SH-SY5Y (cell line): ENCODE measurements around the gene ANKRD63.

Experiments
- GATA2 ChIP-seq: IDR thresholded peaks from 2 replicates; pipeline ENCODE4 v1.6.1; 2011; ENCODE audit warnings: mild to moderate bottlenecking, low read depth, low read length
- GATA3 ChIP-seq: IDR thresholded peaks from 2 replicates; pipeline ENCODE4 v1.6.1; 2011; ENCODE audit warnings: low read depth, mild to moderate bottlenecking, low read length, moderate library complexity

ANKRD63 gene, protein sequence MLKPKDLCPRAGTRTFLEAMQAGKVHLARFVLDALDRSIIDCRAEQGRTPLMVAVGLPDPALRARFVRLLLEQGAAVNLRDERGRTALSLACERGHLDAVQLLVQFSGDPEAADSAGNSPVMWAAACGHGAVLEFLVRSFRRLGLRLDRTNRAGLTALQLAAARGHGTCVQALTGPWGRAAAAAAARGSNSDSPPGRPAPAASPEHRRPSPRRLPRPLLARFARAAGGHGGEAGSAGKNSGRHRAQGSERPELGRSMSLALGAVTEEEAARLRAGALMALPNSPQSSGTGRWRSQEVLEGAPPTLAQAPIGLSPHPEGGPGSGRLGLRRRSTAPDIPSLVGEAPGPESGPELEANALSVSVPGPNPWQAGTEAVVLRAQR

DNA sequence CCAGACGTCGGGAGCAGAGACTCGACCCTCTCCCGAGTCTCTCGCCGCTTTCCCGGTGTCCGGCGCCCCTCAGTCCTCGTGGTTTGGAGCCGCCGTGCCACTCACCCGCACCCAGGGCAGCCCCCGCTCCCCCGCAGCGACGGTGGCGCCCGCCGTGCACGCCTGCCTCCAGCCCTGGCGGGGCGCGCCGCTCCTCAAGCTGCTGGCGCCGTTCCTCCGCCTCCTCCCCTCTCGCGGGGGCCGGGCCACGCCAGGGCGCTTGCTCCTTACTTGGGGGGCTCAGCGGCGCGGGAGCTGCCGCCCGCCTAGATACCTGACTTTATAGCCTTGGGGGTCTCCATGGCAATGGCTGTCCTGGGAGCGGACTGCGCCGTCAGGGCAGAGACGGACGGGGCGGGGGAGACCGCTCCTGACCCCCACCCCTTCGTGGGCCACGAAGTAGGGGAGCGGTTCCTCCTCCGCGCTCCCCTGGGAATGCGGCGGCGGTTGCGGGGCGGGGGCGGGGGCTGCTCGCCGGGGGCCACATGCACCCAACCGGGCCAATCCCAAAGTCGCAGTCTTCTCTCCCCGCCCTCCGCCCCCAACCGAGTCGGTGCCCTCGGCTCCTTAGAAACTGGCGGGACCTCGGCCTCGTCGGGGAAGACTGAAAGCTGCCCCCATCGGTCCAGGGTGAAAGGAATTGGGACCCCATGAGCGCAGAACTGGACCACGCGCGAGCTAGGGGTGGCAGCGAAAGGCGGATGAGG lies at the start of gene ANKRD63:
TSS of gene ANKRD63 (minus strand) at position 196 of the 746 bp plus-strand sequence. CDS start 478 bp downstream, outside the sequence.
- no peak for TF ChIP-seq GATA2

DNA sequence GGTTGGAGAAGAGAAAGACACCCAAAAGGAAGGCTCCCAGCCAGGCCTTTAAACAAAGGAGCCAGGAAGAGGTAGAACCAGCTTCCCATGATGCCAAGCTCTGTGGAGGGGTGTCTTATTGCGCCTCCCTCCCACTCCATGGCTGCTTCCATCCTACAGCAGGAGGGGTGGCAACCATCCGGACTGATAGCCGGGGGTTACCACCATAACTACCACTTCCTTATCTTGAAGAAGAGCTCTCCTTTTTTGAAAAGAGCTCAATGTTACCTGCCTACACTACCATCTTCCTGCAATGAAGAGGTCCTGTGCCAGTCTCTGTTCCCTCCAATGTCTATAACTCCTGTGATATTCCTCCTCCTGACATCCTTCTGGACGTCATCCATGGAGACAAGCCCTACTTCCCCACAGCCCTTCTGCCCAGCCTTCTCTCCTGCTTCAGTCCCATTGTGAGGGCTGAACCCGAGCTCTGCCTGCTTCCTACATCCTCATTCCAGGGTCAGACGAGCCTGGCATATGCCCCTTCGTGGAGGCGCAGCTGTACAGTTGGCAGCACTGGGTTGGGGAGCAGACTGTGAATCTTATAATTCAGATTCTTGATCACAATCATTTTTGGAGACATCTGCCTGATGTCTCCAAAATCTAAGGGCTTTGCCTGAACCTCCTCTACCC lies 49.4 kb upstream of the ANKRD63 start:
- TF ChIP-seq GATA2 (no peak), GATA3 (no peak)

DNA sequence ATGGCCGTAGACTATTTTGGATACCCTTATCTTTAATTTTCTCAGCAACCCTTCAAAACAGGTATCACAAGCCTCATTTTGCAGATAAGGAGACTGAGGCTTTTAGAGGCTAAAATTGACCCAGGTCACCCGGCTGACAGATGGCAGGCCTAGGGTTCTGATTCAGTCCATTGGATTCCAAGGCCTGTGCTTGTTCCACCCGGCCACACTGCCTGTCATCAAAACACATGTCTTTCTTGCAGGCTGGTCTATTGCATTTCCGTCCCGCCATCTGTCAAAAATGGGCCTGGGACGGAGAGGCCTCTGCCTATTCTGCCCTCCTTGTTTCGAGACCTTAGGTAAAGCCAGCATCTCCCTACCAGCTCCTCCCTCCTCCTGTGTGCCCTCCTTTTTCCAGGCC lies 48.8 kb upstream of the ANKRD63 start:
- TF ChIP-seq GATA2 (no peak), GATA3 (no peak)

DNA sequence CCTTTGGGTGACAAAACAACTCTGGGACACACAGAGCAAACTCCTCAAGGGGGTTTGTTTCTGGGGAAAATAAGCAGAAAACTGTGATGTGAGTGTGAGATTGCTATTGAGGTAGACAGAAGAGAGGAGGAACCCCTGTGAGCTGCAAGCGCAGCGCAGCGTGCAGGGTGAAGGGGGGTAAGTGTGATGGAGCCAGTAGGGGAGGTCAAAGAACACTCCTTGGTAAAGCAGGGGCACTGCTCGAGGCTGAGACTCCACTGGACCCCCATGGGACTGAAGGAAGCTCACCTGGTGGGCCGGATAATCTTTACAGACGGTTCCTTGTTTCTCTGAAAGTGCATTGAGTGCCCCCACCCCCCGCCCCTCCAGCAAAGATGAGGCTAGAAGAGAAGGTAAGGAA lies 48.2 kb upstream of the ANKRD63 start:
- no peak for TF ChIP-seq GATA2
- no peak for TF ChIP-seq GATA3

DNA sequence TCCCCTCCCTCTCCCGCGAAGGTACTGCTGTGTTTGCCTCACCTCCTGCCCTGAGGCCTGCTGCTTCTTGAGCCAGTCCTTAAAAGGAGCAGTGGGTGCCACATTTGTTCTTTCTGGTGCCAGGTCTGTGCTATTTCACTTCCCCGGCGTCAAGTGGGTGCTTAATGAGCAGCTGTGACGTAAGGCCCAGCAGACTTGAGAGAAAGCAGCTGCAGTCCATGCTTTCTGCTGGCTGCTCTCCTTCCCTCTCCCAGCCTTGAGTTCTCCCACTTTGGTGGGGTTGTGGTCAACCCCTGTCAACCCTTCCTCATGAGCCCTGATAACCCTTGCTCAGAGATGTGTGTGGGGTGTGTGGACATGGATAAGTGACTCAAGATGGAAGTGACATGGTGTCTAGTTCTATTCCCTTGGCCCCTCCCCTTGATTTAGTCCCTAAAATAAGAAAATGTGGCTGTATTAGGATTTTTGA lies 47.5 kb upstream of the ANKRD63 start:
- TF ChIP-seq GATA3 (no peak), GATA2 (no peak)

DNA sequence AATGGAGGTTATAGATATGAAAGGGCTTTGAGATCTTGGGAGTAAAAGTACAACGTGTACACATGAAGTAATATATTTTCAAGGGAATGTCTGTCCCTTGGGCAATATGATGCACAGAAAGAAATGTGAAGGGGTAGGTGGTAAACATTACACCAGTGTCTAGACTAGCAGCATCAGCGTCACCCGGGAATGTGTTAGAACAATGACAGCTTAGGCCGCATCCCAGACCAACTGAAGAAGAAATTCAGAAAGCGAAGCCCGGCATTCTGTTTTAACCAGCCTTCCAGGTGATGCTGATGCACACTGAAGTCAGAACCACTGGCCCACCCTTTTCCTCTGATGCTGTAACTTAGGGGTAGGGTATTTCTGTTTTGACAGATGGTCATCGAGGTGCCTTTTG lies 46.9 kb upstream of the ANKRD63 start:
- TF ChIP-seq GATA3 (no peak), GATA2 (no peak)

DNA sequence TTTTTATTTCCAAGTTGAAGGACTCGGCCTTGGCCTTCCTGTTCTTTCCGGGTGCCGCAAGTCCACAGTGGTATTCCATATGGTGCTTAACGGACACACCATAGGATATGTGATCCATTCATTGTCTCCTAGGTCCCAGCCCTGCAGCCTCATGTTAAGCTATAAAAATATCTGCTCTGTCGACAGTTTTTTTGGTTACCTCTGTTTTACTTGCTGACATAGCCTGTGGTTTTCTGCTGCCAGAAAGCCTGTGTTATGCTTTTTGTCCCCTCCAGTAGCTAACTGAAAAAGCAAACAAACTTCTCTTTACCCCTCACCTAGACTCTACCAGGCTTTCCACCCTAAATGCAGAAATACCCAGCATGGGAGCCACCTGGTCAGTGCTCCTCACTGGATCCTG lies 45.9 kb upstream of the ANKRD63 start:
- TF ChIP-seq GATA2 (no peak), GATA3 (no peak)

DNA sequence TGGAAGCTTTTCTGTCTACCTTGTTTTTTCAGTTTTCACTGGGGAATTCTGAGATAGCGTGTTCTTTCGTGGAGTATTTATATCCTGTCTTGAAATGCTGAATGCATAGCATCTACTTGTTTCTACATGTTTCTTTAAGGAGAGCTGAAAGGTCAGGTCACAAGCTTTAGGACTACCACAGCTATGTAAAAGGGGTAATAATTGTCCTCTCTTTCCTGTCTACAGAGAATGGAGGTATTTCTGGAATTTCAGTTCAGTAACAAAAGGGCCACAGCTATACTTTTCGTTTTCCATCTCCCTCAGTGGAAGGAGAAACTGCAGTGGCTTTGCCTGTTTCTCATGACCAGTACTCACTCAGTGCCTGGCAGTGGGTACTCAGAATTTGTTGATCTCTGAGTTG lies 45.3 kb upstream of the ANKRD63 start:
- TF ChIP-seq GATA2, result no peak
- TF ChIP-seq GATA3, result no peak

DNA sequence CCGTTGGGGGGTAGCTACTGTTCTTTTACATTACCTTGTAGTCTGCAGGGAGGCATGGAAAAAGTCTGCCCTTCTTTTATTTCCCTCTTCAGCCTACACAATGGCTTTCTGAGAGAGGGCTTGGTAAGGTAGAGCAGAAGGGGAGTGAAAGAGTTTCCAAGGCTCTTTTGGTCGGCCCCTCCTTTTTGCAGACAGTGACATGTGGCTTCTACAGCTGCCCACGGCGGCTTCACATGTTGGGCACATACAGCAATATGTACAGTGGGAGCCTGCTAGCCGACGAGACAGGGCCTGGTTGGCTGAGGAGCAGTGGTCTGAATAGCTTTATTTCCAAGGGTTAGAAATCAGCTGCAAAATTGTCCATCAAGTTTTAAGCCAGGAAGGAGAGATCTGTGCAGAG lies 44.6 kb upstream of the ANKRD63 start:
- no peak for TF ChIP-seq GATA3
- no peak for TF ChIP-seq GATA2

DNA sequence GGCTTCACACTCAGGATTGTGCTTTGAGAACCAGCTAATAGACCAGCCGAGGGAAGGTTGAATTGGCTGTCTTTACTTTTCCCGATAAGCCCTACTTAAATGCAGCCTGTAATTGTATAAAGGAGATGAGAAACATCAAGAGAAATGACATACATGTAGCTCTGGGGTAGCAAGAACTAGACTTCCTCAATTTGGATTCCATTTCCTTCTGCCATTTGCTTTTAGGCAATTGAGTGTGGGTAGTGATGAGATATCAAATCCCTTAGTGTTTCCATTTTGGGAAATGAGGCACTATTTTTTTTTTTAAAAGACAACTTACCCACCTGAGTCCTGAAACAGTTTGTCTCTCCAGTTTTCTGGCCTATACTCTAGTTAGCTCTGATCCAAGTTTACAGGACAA lies 42.8 kb upstream of the ANKRD63 start:
- TF ChIP-seq GATA3 (no peak), GATA2 (no peak)

DNA sequence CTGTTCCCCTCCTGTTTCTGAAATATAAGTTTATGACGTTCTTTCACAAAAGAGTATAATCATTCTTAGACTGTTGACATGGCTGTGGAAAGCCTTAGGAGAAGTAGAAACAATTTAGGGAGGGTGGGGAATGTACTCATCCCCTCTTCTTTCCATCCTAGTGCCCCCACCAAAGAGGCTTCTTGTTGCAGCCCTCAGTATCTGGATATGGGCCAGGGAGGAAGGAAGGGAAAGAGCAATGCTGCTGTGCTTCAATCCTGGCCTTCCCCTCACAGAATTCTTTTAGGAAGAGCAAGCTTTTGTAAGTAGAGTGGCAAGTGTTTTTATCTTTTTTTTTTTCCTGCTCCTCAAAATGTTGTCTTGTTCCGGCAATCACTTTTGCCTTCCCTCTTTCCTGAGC lies 42.3 kb upstream of the ANKRD63 start:
- TF ChIP-seq GATA2, result no peak
- no peak for TF ChIP-seq GATA3

DNA sequence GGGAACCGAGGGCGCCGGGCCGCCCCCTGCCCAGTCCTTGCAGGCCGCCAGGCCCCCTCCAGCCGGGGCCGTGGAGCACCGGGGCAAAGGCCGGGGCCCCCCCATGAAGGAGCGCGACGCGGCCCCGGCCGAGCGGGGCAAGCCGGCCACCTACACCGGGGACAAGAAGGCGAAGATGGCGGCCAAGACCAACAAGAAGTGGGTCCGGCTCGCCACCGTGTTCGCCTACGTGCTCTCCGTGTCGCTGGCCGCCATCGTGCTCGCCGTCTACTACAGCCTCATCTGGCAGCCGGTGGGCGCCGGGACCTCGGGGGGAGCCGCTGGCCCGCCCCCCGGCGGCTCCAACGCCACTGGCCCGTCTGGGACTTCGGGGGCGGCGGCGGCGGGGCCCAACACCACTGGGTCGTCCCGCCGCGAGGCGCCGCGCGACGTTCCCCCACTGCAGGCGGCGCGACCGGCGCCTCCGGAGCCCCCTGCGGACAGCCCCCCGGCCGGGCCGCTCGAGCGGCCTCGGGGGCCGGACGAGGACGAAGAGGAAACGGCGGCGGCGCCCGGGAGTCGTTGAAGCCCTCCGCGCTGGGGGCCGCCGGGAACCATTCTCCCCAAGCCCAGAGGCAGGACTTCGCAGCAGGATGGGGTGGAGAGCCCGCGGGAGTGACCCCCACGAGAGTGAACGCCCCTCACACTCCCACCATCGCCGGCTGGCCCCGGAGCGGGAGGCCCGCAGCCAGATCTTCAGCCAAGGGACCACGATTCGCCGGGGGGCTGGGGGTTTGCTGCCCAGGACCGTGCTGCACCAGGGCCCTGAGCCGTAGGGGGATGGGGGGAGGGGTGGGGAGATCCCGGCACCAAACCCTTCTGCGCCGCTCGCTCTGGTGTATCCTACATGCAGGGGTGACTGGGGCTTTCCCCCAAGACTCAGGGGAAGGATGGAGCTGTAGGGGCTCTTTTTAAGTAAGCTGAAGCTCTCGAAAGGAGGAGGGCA lies 41.4 kb upstream of the ANKRD63 start:
- TF ChIP-seq GATA2 (no peak), GATA3 (no peak)

DNA sequence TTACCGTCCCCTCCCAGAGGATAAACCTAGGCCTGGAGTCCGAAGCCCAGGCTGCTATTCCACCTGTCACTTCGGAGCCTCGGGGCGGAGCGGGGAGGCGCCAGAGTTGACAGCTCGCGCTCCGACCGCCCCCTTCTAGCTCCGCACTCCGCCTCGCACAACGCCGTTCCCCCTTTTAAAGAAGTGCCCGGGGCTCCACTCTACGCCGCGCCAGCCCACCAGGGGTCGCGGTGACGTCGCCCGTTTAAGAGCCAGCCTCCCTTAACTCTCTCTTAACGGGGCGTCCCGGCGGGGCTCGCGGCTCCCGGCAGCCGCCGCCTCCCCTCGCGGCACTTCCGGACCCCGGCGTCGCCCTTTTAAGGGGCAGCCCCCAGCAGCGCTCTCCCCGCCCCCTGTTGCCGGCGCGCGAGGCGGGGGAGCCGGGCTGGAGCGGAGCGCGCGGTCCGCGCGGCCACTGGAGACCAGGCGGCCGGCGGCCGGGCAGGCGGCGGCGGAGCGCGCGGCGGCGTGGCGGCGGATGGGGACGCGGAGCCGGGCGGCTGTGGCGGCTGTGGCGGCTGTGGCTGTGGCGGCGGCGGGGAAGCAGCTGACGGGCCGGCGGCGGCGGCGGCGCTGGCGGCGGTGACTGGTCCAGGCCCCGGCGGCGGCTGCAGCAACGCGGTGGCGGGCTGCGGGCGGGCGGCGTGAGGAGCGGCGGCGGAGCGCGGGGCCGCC lies 40.5 kb upstream of the ANKRD63 start, which contains the start of gene INAFM2:
TSS of gene INAFM2 (plus strand) at position 454 of the 714 bp plus-strand sequence. CDS start 364 bp downstream, outside the sequence.
- no peak for TF ChIP-seq GATA3
- no peak for TF ChIP-seq GATA2
